H1 (cell line): ENCODE results near the gene DERL2. TPM values are rescaled to one million over a fixed set of nuclear protein-coding genes. Genes with fewer than 3 reads are reported as not detected.

ENCODE experiments used
- CHD7 ChIP-seq: fragments of 300-600 bp; sonication (generic); IDR thresholded peaks from 2 replicates; pipeline ENCODE4 v1.7.1; 2012; ENCODE audit warnings: low read length, moderate library complexity, mild to moderate bottlenecking, inconsistent platforms; ENCODE audit not compliant: insufficient replicate concordance
- CREB1 ChIP-seq: IDR thresholded peaks from 2 replicates; pipeline ENCODE4 v1.6.1; 2012; ENCODE audit warnings: inconsistent platforms
- NANOG ChIP-seq: IDR thresholded peaks from 2 replicates; pipeline ENCODE4 v1.6.1; 2011; ENCODE audit warnings: low read length, low read depth, mild to moderate bottlenecking, inconsistent platforms; ENCODE audit not compliant: insufficient read depth, poor library complexity, severe bottlenecking
- POU5F1 ChIP-seq: IDR thresholded peaks from 2 replicates; pipeline ENCODE4 v1.6.1; 2011; ENCODE audit warnings: low read depth, mild to moderate bottlenecking, low read length, moderate library complexity
- polyA plus RNA-seq, 7 experiments: library from polyadenylated mRNA; depleted of rRNA in 3 of 7; stranded (reverse) in 5 of 7; unstranded in 2 of 7; fragments of >200 nt in 5 of 7; fragments of 200-250 nt in 2 of 7; gene quantifications; 1 replicate in 5 of 7; 2 replicates in 1 of 7; 4 replicates in 1 of 7; pipeline versions ENCODE4 v1.2.1 to v1.2.3, GENCODE V29; 2011 to 2013; ENCODE audit warnings: missing spikeins in 2 of 7, mixed read lengths in 2 of 7
- total RNA-seq: library from RNA; stranded (reverse); fragmentation: NEBNext Ultra II Directional; extraction: Animal tissue kit (Norgen Biotek cat#: 25700); gene quantifications from 2 replicates; pipeline ENCODE4 v1.2.1, GENCODE V29; 2021

DERL2 gene
- total and polyA plus RNA-seq, 2 of the 8 experiments (the other 6 are each of a cell fraction or from before 2014, with no cell fraction given), result 55.3 to 58.4 TPM

- TF ChIP-seq CHD7 (no peak), CREB1 (no peak), NANOG (no peak), POU5F1 (no peak)
Observed at GRCh38 chr17:5472511-5472910, 13.5 kb downstream of the DERL2 start (continued).
